Neural cell (in vitro differentiated cells): Measurements from ENCODE around the gene CNTNAP3. TPM values are rescaled to one million over a fixed set of nuclear protein-coding genes. Genes with fewer than 3 reads are reported as not detected.
"Not testable (repeated sequence)": the region's sequence is repeated elsewhere in the genome, so short reads cannot be mapped to it uniquely, and the experiment has no call there.

Experiments
- H2AFZ ChIP-seq: fragments of 200-600, 300-800 bp; sonication (generic), shearing (Covaris generic); 2 replicates; pipeline ENCODE4 v1.6.0; 2014; ENCODE audit warnings: low read depth, mild to moderate bottlenecking, antibody characterized with exemption, low read length, moderate library complexity
- H3F3A ChIP-seq: fragments of 200-600 bp; shearing (Covaris generic); 2 replicates; pipeline ENCODE4 v1.6.1; 2016; ENCODE audit warnings: mild to moderate bottlenecking, moderate library complexity, mixed read lengths, antibody characterized with exemption, low read length; ENCODE audit not compliant: insufficient read depth, poor library complexity, severe bottlenecking
- H3K27ac ChIP-seq: fragments of 200-600, 300-800 bp; sonication (generic), shearing (Covaris generic); 2 replicates; pipeline ENCODE4 v1.5.1; 2014; ENCODE audit warnings: mild to moderate bottlenecking, low read length, moderate library complexity
- H3K27me3 ChIP-seq: fragments of 300-800, 200-600 bp; sonication (generic), shearing (Covaris generic); 2 replicates; pipeline ENCODE4 v1.6.0; 2014; ENCODE audit warnings: mild to moderate bottlenecking, low read depth, low read length, moderate library complexity; ENCODE audit not compliant: insufficient read depth
- H3K36me3 ChIP-seq: fragments of 300-800, 200-600 bp; sonication (generic), shearing (Covaris generic); 2 replicates; pipeline ENCODE4 v1.5.1; 2014; ENCODE audit warnings: mild to moderate bottlenecking, antibody characterized with exemption, low read length, moderate library complexity; ENCODE audit not compliant: insufficient read depth
- H3K4me2 ChIP-seq: fragments of 300-800, 200-600 bp; sonication (generic), shearing (Covaris generic); 2 replicates; pipeline ENCODE4 v1.6.0; 2014; ENCODE audit warnings: mild to moderate bottlenecking, low read length
- H3K4me3 ChIP-seq: fragments of 300-800, 200-600 bp; sonication (generic), shearing (Covaris generic); 2 replicates; pipeline ENCODE4 v1.5.1; 2014; ENCODE audit warnings: mild to moderate bottlenecking, low read length, moderate library complexity
- H3K79me2 ChIP-seq: fragments of 200-600 bp; shearing (Covaris generic); replicated peaks from 2 replicates; pipeline ENCODE4 v1.6.0; 2014; ENCODE audit warnings: mild to moderate bottlenecking, low read length, moderate library complexity; ENCODE audit not compliant: insufficient read depth
- H3K9ac ChIP-seq: fragments of 300-800, 200-600 bp; sonication (generic), shearing (Covaris generic); 2 replicates; pipeline ENCODE4 v1.6.1; 2016; ENCODE audit warnings: mild to moderate bottlenecking, low read length, mixed read lengths
- H3K9me2 ChIP-seq: fragments of 200-600 bp; shearing (Covaris generic); 2 replicates; pipeline ENCODE4 v1.6.1; 2016; ENCODE audit warnings: mild to moderate bottlenecking, low read length, mixed read lengths; ENCODE audit not compliant: insufficient read depth
- H3K9me3 ChIP-seq: fragments of 200-600, 300-800 bp; sonication (generic), shearing (Covaris generic); 2 replicates; pipeline ENCODE4 v1.6.1; 2016; ENCODE audit warnings: mild to moderate bottlenecking, mixed run types, low read length, moderate library complexity, mixed read lengths
- H4K20me1 ChIP-seq: fragments of 200-600 bp; shearing (Covaris generic); 2 replicates; pipeline ENCODE4 v1.6.1; 2016; ENCODE audit warnings: mild to moderate bottlenecking, mixed run types; ENCODE audit not compliant: insufficient read depth
- CTCF ChIP-seq: fragments of 450-650 bp; IDR thresholded peaks from 2 replicates; pipeline ENCODE4 v1.5.1; 2014; ENCODE audit warnings: antibody characterized with exemption, mild to moderate bottlenecking, moderate library complexity; ENCODE audit not compliant: poor library complexity, severe bottlenecking
- EP300 ChIP-seq: fragments of 450-650 bp; conservative IDR thresholded peaks from 2 replicates; pipeline ENCODE4 v1.6.1; 2014; ENCODE audit warnings: antibody characterized with exemption, mild to moderate bottlenecking, moderate library complexity; ENCODE audit not compliant: poor library complexity, severe bottlenecking
- EZH2 ChIP-seq: fragments of 200-600, 300-800 bp; shearing (Covaris generic), sonication (generic); IDR thresholded peaks from 2 replicates; pipeline ENCODE4 v1.6.1; 2014; ENCODE audit warnings: antibody characterized with exemption, low read length, borderline replicate concordance, mild to moderate bottlenecking; ENCODE audit not compliant: insufficient read depth, poor library complexity, severe bottlenecking
- MXI1 ChIP-seq: fragments of 450-650 bp; conservative IDR thresholded peaks from 2 replicates; pipeline ENCODE4 v1.6.1; 2014; ENCODE audit warnings: antibody characterized with exemption, mild to moderate bottlenecking; ENCODE audit not compliant: poor library complexity, severe bottlenecking
- POLR2AphosphoS5 ChIP-seq: IDR thresholded peaks from 2 replicates; pipeline ENCODE4 v1.6.1; 2012
- RAD21 ChIP-seq: fragments of 450-650 bp; conservative IDR thresholded peaks from 2 replicates; pipeline ENCODE4 v1.6.1; 2014; ENCODE audit warnings: antibody characterized with exemption, mild to moderate bottlenecking, moderate library complexity
- SMC3 ChIP-seq: fragments of 450-650 bp; conservative IDR thresholded peaks from 2 replicates; pipeline ENCODE4 v1.6.1; 2014; ENCODE audit warnings: antibody characterized with exemption, mild to moderate bottlenecking, moderate library complexity; ENCODE audit not compliant: poor library complexity
- TAF1 ChIP-seq: IDR thresholded peaks from 2 replicates; pipeline ENCODE4 v1.6.1; 2012; ENCODE audit warnings: low read depth
- polyA plus RNA-seq: library from polyadenylated mRNA; depleted of rRNA; stranded (reverse); fragments of >200 nt; gene quantifications from 2 replicates; pipeline ENCODE4 v1.2.3, GENCODE V29; 2014
- TF ChIP-seq, protein P1 (sequence below): IDR thresholded peaks from 2 replicates; pipeline ENCODE4 v1.6.1; 2012; ENCODE audit warnings: borderline replicate concordance

The CNTNAP3 gene
- polyA plus RNA-seq, 1 donor from 2014 or later = 7.6 TPM

GRCh38 chr9:39108145-39108544 lies 179.8 kb downstream of the CNTNAP3 start:
- Histone ChIP-seq H3K27ac (no peak overlapping the region), H3K9me3 (no peaks in the 10 kb centered on the region), H3F3A (no peaks in the 10 kb centered on the region), H3K36me3 (no peaks in the 10 kb centered on the region), H3K27me3 (no peaks in the 10 kb centered on the region), H3K9ac (no peak overlapping the region), H3K9me2 (no peaks in the 10 kb centered on the region), H3K4me3 (no peak overlapping the region), H3K79me2 (no peaks in the 10 kb centered on the region), H2AFZ (no peak overlapping the region), H3K4me2 (no peak overlapping the region), H4K20me1 (no peaks in the 10 kb centered on the region)
- TF ChIP-seq RAD21 (no peak), SMC3 (no peak), TAF1 (no peak), CTCF (no peak), EZH2 (no peak), EP300 (no peak), POLR2AphosphoS5 (no peak), MXI1 (no peak)
- TF ChIP-seq, protein P1, sequence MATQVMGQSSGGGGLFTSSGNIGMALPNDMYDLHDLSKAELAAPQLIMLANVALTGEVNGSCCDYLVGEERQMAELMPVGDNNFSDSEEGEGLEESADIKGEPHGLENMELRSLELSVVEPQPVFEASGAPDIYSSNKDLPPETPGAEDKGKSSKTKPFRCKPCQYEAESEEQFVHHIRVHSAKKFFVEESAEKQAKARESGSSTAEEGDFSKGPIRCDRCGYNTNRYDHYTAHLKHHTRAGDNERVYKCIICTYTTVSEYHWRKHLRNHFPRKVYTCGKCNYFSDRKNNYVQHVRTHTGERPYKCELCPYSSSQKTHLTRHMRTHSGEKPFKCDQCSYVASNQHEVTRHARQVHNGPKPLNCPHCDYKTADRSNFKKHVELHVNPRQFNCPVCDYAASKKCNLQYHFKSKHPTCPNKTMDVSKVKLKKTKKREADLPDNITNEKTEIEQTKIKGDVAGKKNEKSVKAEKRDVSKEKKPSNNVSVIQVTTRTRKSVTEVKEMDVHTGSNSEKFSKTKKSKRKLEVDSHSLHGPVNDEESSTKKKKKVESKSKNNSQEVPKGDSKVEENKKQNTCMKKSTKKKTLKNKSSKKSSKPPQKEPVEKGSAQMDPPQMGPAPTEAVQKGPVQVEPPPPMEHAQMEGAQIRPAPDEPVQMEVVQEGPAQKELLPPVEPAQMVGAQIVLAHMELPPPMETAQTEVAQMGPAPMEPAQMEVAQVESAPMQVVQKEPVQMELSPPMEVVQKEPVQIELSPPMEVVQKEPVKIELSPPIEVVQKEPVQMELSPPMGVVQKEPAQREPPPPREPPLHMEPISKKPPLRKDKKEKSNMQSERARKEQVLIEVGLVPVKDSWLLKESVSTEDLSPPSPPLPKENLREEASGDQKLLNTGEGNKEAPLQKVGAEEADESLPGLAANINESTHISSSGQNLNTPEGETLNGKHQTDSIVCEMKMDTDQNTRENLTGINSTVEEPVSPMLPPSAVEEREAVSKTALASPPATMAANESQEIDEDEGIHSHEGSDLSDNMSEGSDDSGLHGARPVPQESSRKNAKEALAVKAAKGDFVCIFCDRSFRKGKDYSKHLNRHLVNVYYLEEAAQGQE = no peak

GRCh38 chr9:39097208-39097607 lies 190.8 kb downstream of the CNTNAP3 start:
- not testable (repeated sequence) for H4K20me1 ChIP-seq, H3K4me2 ChIP-seq, H3K9me2 ChIP-seq, H3F3A ChIP-seq, H3K9ac ChIP-seq, H3K27ac ChIP-seq, H2AFZ ChIP-seq, H3K27me3 ChIP-seq, H3K4me3 ChIP-seq, H3K79me2 ChIP-seq, H3K9me3 ChIP-seq, H3K36me3 ChIP-seq

- H3K27ac ChIP-seq, H3K9ac ChIP-seq, H4K20me1 ChIP-seq, H3K9me2 ChIP-seq, H3K4me3 ChIP-seq, H3K9me3 ChIP-seq, H3F3A ChIP-seq, H3K4me2 ChIP-seq, H3K27me3 ChIP-seq, H3K79me2 ChIP-seq, H3K36me3 ChIP-seq, H2AFZ ChIP-seq: not testable (repeated sequence)
- TF ChIP-seq POLR2AphosphoS5 = peak; percentile 56
- TF ChIP-seq, protein P1 = peak; percentile 38
- peak; percentile 93 for TF ChIP-seq EP300
Measured at GRCh38 chr9:39085311-39085710, 202.7 kb downstream of the CNTNAP3 start.

DNA sequence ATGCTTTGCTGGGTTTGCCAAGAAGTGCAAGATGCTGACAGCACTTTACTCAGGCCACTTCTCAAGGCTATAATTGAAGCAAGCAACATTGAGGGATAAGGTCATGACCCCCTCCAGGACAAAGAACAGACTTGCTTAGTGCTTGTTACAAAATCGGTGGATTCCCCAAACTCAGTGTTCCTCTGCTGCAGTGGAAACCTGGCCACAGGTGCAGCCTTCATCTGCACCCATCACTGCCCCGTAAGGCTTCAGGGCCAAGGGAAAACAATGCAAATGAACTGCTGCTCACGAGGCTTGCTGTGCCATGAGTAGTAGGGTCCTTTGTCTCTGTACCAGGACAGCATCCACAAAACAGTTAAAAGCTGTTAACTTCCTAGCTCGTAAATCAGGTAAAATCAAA lies 205.4 kb downstream of the CNTNAP3 start:
- not testable (repeated sequence) for H3K9me2 ChIP-seq, H3K9me3 ChIP-seq, H3K4me3 ChIP-seq, H3K27ac ChIP-seq, H3K27me3 ChIP-seq, H3F3A ChIP-seq, H2AFZ ChIP-seq, H3K36me3 ChIP-seq, H3K79me2 ChIP-seq, H4K20me1 ChIP-seq, H3K4me2 ChIP-seq, H3K9ac ChIP-seq
